Rectal smooth muscle tissue (tissue), 1 donor: ENCODE results near the gene ARHGAP42.

Source experiments
- H3K27ac ChIP-seq: one replicate; pipeline ENCODE4 v1.7.0; 2013; ENCODE audit warnings: low read depth, low read length, inconsistent platforms
- H3K27me3 ChIP-seq: one replicate; pipeline ENCODE4 v1.7.0; 2013; ENCODE audit warnings: low read length; ENCODE audit not compliant: control insufficient read depth, insufficient read depth
- H3K36me3 ChIP-seq: one replicate; pipeline ENCODE4 v1.7.0; 2013; ENCODE audit warnings: low read length; ENCODE audit not compliant: control insufficient read depth, insufficient read depth
- H3K4me1 ChIP-seq: one replicate; pipeline ENCODE4 v1.7.0; 2013; ENCODE audit warnings: low read length; ENCODE audit not compliant: control insufficient read depth, insufficient read depth
- H3K4me3 ChIP-seq: one replicate; pipeline ENCODE4 v1.7.0; 2013; ENCODE audit warnings: low read length
- H3K9ac ChIP-seq: one replicate; pipeline ENCODE4 v1.7.0; 2013; ENCODE audit warnings: low read length

Gene ARHGAP42

DNA sequence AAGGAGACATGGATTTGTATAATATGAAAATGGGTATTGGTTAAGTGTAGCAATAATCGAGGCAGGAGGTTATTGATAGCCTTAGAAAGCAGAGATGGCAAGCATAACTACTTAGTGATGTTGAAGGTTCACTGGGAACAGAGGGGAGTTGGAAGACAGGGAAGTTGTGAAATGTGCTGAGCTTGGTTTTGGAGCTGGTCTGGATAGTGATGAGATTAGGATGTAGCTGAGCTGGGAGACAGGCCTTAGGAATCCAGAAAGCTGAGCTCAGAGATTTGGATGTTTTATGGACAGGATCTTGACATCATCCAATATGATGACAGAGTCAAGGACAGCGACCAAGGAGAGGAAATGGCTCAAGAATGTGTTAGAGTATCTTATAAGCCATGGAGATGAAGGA, 113.1 kb downstream of the ARHGAP42 start:
- Histone ChIP-seq H3K27me3 (no peaks in the 10 kb centered on the region), H3K9ac (no peak overlapping the region), H3K27ac (no peak overlapping the region), H3K36me3 (no peaks in the 10 kb centered on the region), H3K4me3 (no peak overlapping the region), H3K4me1 (no peaks in the 10 kb centered on the region)

DNA sequence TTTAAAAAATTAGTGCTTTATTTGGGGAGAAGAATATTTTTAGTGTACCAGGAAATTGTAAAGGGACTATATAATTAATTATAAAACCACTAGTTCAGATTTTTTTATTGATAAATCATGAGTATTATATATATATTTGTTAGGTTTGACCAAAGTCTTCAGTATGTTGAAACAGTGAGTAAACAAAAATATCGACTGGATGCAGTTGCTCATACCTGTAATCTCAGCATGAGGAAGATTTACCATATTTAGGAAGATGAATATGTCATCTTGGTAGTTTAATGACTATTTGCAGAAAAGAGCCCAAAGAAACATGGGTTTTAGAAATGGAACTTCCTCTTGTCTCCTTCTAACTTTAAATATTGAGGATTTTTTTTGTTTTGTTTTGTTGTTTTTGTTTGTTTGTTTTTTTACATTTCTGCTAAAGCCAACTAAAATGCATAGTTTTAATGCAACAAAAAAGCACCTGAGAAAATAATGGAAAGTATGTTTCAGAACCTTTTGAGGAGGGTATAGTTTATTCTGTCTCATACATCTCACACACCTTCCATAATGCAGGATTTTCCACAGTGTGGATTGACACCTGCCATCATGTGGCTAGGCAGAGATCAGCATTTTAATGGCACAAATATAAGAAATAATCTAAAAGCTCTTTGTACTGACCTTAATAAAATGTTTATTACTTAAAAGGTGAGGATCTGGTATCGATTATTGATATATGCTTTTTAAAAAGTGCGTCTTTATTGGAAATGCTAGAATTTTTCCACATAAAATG, 114.3 kb downstream of the ARHGAP42 start:
- H3K27me3 ChIP-seq = no peaks in the 10 kb centered on the region
- H3K27ac ChIP-seq = no peak overlapping the region
- H3K4me3 ChIP-seq = no peak overlapping the region
- H3K9ac ChIP-seq = no peak overlapping the region
- H3K4me1 ChIP-seq = no peaks in the 10 kb centered on the region
- no peaks in the 10 kb centered on the region for H3K36me3 ChIP-seq

DNA sequence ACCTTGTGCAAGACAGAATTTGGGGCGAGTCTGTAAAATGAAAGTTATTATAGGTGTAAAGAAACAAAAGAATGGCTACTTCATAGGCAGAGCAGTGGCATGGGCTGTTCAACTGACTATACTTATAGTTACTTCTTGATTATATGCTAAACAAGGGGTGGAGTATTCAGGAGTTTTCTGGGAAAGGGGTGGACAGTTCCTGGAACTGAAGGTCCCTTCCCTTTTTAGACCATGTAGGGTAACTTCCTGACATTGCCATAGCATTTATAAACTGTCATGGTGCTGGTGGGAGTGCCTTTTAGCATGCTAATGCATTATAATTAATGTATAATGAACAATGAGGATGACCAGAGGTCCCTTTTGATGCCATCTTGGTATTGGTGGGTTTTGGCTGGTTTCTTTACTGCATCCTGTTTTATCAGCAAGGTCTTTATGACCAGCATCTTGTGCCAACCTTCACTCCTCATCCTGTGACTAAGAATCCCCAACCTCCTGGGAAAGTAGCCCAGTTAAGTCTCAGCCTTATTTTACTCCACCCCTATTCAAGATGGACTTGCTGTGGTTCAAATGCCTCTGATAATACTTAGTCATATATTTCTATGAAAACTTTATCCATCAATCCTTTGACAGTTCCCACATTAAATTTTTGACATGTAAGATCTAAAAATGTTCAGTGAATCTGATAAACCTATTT, 118.6 kb downstream of the ARHGAP42 start:
- Histone ChIP-seq H3K4me3 (no peak overlapping the region), H3K36me3 (no peaks in the 10 kb centered on the region)

DNA sequence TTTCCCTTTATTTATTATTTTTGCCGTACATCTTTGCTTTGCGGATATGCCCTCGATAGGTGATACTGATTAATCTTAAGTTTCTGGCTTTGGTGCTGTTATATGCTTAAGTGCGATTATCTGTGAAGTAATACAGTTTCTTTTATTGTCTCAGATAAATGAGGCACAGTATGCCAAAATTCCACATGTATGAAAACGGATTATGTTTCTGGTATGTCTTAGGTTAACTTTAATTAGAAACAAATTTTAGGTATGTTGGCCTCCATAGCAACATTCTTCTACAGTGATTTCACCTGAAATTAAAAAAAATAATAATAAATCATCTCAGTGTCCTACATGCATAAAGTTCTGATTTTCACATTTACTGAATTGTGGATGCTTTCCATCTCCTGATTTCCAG, 119.2 kb downstream of the ARHGAP42 start:
- H3K4me1 ChIP-seq = no peaks in the 10 kb centered on the region

More for the DNA sequence above, 118.6 kb downstream of the ARHGAP42 start:
- H3K27ac ChIP-seq = no peak overlapping the region
- no peaks in the 10 kb centered on the region for H3K4me1 ChIP-seq
- H3K9ac ChIP-seq = no peak overlapping the region
- H3K27me3 ChIP-seq = no peaks in the 10 kb centered on the region

DNA sequence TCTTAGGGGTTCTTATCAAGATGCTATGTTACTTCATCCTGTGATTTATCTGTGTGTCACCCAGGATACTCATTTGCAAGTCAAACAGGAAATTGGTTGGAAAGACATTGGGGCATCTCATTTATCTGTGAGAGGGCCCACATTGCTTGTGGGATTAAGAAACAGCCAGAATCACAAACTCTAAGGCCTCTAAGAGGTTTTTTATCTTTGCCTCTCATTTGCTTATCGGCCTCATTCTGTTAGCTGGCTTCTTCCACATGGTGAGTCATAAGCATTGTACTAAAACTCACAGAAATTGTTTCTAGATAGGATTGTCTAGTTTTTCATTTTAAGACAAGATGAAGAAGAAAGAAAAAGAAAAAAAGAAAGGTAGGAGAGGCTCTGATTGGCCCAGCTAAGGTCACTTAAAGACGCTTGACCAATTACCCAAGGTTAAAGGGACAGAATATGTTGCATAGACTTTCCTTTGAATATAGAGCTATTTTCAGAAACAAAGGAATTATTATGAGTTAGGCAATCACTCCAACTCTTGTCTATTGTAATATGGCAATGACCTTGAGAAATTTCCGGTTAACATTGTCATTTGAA, 121.9 kb downstream of the ARHGAP42 start:
- H3K36me3 ChIP-seq = no peaks in the 10 kb centered on the region
- no peaks in the 10 kb centered on the region for H3K4me1 ChIP-seq
- no peak overlapping the region for H3K27ac ChIP-seq
- H3K27me3 ChIP-seq = no peaks in the 10 kb centered on the region
- H3K9ac ChIP-seq = no peak overlapping the region
- no peak overlapping the region for H3K4me3 ChIP-seq

More for the DNA sequence above, 119.2 kb downstream of the ARHGAP42 start:
- Histone ChIP-seq H3K27ac (no peak overlapping the region), H3K36me3 (no peaks in the 10 kb centered on the region), H3K9ac (no peak overlapping the region), H3K4me3 (no peak overlapping the region), H3K27me3 (no peaks in the 10 kb centered on the region)

DNA sequence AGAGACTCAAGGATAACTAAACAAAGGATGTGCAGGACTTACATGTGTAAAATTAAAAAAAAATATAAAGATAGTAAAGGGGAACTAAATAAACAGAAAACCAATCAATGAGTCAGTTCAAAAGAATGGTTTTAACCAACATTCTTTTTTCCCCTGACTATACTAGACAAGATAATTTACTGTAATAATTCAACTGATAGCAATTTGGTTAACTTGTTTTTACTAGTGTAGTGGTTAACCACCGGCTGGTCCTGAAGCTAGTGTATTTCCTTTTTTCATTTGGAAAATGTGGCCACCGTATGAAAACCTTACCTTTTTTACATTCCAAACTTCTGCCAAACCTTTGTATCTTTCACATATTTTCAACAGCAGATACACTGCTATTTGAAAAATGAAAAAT, 123.1 kb downstream of the ARHGAP42 start:
- no peak overlapping the region for H3K27ac ChIP-seq
- H3K4me3 ChIP-seq = no peak overlapping the region
- H3K4me1 ChIP-seq = no peaks in the 10 kb centered on the region
- no peaks in the 10 kb centered on the region for H3K36me3 ChIP-seq
- no peaks in the 10 kb centered on the region for H3K27me3 ChIP-seq
- no peak overlapping the region for H3K9ac ChIP-seq

DNA sequence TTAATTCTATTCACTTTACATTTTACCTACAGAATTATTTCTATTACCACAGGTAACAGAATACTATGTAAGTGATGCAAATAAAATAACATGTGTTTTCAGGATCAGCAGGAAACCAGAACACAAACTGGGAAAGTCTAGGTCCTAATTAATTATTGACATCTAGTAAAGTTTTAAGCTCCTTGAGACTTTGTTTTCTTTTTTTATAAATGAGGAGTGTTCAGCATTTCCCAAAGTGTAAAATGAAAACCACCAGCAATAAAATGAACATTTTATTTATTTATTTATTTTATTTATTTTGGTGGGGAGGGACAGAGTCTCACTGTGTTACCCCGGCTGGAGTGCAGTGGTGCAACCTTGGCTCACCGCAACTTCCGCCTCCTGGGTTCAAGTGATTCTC, 123.6 kb downstream of the ARHGAP42 start:
- Histone ChIP-seq H3K4me3 (no peak overlapping the region), H3K27me3 (no peaks in the 10 kb centered on the region), H3K4me1 (no peaks in the 10 kb centered on the region), H3K36me3 (no peaks in the 10 kb centered on the region), H3K9ac (no peak overlapping the region), H3K27ac (no peak overlapping the region)

DNA sequence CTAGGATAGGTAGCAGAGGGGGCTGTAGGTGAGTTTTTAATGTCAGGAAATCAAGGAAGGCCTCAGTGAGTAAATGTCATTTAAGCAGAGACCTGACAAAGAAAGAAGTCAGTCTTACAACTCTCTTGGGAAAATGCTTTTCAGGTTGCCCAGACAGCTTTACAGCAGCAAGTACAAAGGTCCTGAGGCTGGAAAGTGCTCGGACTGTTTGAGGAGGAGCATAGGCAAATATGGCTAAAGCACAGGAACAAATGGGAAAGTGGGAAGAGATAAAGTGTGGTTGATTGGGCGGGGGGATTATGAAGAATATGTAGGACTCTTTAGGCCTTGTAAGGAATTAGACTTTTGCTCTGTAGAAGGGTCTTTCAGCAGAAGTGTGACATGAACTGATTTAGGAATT, 125.4 kb downstream of the ARHGAP42 start:
- Histone ChIP-seq H3K27me3 (no peaks in the 10 kb centered on the region), H3K4me3 (no peak overlapping the region), H3K9ac (no peak overlapping the region), H3K4me1 (no peaks in the 10 kb centered on the region), H3K36me3 (no peaks in the 10 kb centered on the region), H3K27ac (no peak overlapping the region)

DNA sequence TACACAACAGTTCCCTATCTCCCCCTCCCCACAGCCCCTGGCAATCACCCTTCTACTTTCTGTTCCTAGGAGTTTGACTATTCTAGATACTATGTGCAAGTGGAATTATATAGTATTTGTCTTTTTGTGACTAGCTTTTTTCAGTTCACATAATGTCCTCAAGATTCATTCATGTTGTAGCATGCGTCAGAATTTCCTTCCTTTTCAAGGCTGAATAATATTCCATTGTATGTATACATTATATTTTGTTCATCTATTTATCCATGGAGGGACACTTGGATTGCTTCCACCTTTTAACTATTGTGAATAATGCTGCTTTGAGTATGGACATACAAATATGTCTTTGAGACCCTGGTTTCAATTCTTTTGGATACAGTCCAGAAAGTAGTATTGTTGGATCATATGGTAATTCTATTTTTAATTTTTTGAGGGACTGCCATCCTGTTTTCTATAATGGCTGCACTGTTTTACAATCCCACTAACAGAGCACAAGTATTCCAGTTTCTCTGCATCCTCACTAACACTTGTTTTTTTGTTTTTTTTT, 128.8 kb downstream of the ARHGAP42 start:
- no peaks in the 10 kb centered on the region for H3K36me3 ChIP-seq
- H3K27ac ChIP-seq = no peak overlapping the region
- H3K27me3 ChIP-seq = no peaks in the 10 kb centered on the region
- no peak overlapping the region for H3K9ac ChIP-seq
- H3K4me1 ChIP-seq = no peaks in the 10 kb centered on the region
- no peak overlapping the region for H3K4me3 ChIP-seq

DNA sequence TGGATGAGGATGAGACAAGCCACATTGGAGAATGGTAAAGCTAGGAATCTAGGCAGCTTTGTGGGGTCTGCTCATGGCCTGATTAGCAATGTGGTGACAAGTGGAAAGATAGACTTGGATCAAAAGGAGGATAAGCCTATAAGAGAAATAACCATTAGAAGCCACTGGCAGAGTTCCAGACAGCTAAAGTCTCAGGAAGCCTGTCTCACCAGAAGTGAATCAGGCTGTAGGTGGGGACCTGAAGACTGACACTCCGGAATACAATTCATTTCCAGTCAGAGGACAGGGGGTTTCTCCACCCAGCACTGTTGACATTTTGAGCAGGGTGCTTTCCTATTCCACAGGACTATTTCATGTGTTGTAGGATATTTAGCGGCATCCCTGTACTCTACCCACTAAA, 129.7 kb downstream of the ARHGAP42 start:
- no peaks in the 10 kb centered on the region for H3K27me3 ChIP-seq
- H3K36me3 ChIP-seq = no peaks in the 10 kb centered on the region
- H3K4me1 ChIP-seq = no peaks in the 10 kb centered on the region
- no peak overlapping the region for H3K27ac ChIP-seq
- no peak overlapping the region for H3K9ac ChIP-seq
- H3K4me3 ChIP-seq = no peak overlapping the region

DNA sequence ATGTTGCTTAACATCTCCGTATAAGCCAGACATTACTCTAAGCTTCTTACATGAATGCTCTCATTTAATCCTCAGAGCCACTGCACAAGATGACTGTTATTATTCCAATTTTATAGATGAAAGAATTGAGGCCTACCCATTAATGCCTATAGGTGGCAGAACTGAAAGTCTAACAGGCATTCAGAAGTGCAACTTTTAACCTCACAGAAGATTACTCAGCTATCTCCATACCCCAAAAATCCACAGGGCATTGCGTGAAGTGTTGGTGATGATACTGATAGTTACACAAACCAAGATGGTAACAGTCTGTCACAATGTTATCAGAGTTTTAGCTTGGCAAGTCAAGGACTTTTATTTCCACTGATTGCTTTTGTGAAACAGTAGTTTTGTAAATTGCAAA, 130.5 kb downstream of the ARHGAP42 start:
- Histone ChIP-seq H3K4me1 (no peaks in the 10 kb centered on the region), H3K27me3 (no peaks in the 10 kb centered on the region), H3K9ac (no peak overlapping the region), H3K4me3 (no peak overlapping the region), H3K27ac (no peak overlapping the region), H3K36me3 (no peaks in the 10 kb centered on the region)

DNA sequence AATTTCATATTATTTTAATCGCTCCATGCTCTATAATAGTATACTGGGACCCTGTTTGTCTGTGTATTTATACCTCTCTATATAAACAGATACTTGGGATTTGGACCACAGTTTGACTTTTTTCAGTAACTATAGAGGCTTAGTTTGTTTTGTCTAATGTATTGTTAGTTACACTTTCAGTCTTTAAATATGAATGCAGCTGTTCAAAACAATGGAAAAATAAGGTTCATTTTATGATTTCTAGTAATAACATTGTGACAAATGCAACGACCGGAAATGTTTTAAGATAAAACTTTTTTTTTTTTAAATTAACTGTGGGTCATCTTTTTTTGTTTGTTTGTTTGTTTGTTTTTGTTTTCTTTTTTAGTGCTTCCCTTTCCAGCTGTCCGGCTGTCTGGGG, 133.5 kb downstream of the ARHGAP42 start:
- H3K27me3 ChIP-seq = no peaks in the 10 kb centered on the region
- H3K9ac ChIP-seq = no peak overlapping the region
- peaks cover 2% of the 10 kb centered on the region for H3K4me1 ChIP-seq
- no peak overlapping the region for H3K4me3 ChIP-seq
- H3K36me3 ChIP-seq = no peaks in the 10 kb centered on the region
- H3K27ac ChIP-seq = no peak overlapping the region
